Measurements from ENCODE around the gene EXOSC3.

DNA sequence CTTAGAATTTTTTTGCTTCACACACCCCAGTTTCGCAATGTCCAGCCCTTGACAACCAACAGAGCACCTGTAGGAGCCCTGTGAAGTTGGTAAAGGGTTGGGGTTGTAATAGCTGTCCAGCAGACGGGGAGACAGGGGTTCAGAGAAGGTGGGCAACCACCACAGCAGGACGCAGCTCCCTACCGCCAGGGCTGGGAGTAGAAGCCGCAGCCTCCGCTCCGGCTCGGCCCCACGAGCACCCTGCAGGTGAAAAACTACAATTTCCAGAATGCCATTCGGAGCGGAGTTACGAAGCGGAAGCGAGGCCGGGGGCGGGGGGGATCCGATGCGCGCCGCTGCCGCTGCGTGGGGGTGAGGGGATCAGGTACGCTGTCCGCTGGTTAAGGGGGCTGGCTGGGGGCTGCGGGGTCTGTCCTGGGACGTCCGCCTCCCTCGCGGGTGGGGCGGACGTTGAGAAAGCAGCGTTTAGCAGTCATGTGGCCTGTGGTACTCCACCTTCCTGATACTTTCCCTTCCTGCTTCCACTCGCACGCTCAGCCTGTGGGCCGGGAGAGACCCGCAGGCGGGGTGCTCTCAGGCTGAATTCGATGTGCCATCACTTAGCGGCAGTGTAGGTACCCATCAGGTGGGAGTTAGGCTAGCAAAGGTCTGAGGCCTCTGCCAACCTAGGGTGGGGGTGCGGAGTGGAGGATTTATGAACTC is 31.2 kb downstream of the EXOSC3 start, which contains the start of gene TRMT10B:
- TF ChIP-seq CTCF (IDR thresholded peaks at IDR 0.05; ENCODE audit: control extremely low read depth in 1 of 3, insufficient read depth in 1 of 3, low read depth in 1 of 3, low read length in 3 of 3) (no peak), YY1 (IDR thresholded peaks at IDR 0.05; ENCODE audit: low read depth, low read length) (no peak), POLR2A (IDR thresholded peaks at IDR 0.05; ENCODE audit: control extremely low read depth in 1 of 2, low read depth in 2 of 2, low read length in 2 of 2) (no peak), CREB1 (IDR thresholded peaks at IDR 0.05) (0 out of 2 replicates have a peak, but pooled peaks have one; percentile 49), NANOG (IDR thresholded peaks at IDR 0.05; ENCODE audit: insufficient read depth, low read depth, low read length, poor library complexity, severe bottlenecking) (no peak), HDAC6 (IDR thresholded peaks at IDR 0.05; ENCODE audit: low read depth, low read length) (no peak), USF2 (IDR thresholded peaks at IDR 0.05; ENCODE audit: low read length) (no peak)
